Panc1 (cell line): Measurements from ENCODE around the gene WDR27. TPM values are rescaled to one million over a fixed set of nuclear protein-coding genes. Genes with fewer than 3 reads are reported as not detected.

Source experiments
- ATAC-seq: fragments of 200-7000 bp; cut with Tn5 transposase; 2 replicates; pipeline ENCODE4 v1.9.1; 2020; ENCODE audit warnings: mild to moderate bottlenecking, moderate library complexity
- BruUV-seq: library from RNA; stranded (reverse); fragments of 400-500 nt; replicated peaks from 2 replicates; lab custom pipeline; 2021; lab: Mats Ljungman, UMichigan
- CTCF ChIA-PET: fragments of 300-600 bp; sonication (Branson Sonifier 250); formaldehyde crosslinking; loops from one replicate; lab custom pipeline; 2022; ENCODE audit warnings: antibody characterized with exemption; lab: Charles Lee
- POLR2A ChIA-PET: fragments of 300-600 bp; sonication (Branson Sonifier 250); formaldehyde crosslinking; loops from one replicate; lab custom pipeline; 2022; ENCODE audit warnings: antibody characterized with exemption; lab: Charles Lee
- DNase-seq: peaks from one replicate; pipeline ENCODE4 v3.0.0-alpha.2; 2010; ENCODE audit warnings: low read depth, low spot score
- H3K27ac ChIP-seq: 2 replicates; pipeline ENCODE4 v1.5.1; 2011; ENCODE audit warnings: mild to moderate bottlenecking, low read length, inconsistent platforms
- H3K27me3 ChIP-seq: fragments of 200-500 bp; sonication (Bioruptor generic); 2 replicates; pipeline ENCODE4 v1.6.0; 2014; ENCODE audit warnings: low read length, inconsistent platforms; ENCODE audit not compliant: control insufficient read depth, insufficient read depth
- H3K36me3 ChIP-seq: fragments of 200-500 bp; sonication (Bioruptor generic); 2 replicates; pipeline ENCODE4 v1.5.1; 2014; ENCODE audit warnings: inconsistent platforms, mild to moderate bottlenecking, low read length, moderate library complexity; ENCODE audit not compliant: control insufficient read depth, insufficient read depth
- H3K4me1 ChIP-seq: 2 replicates; pipeline ENCODE4 v1.5.1; 2011; ENCODE audit warnings: inconsistent platforms, mild to moderate bottlenecking, low read length, moderate library complexity; ENCODE audit not compliant: control insufficient read depth, insufficient read depth
- H3K4me3 ChIP-seq, 2 experiments: 2 replicates each; pipeline ENCODE4 v1.5.1; 2011 to 2012; ENCODE audit warnings: low read depth in 2 of 2, low read length in 2 of 2, mild to moderate bottlenecking in 2 of 2, inconsistent platforms in 1 of 2, moderate library complexity in 1 of 2
- H3K9me3 ChIP-seq: fragments of 200-500 bp; sonication (Bioruptor generic); 2 replicates; pipeline ENCODE4 v1.5.1; 2014; ENCODE audit warnings: low read depth, mild to moderate bottlenecking, inconsistent platforms, low read length, moderate library complexity; ENCODE audit not compliant: control insufficient read depth, insufficient read depth
- POLR2AphosphoS5 ChIP-seq: IDR thresholded peaks from 2 replicates; pipeline ENCODE4 v1.6.1; 2012; ENCODE audit warnings: mild to moderate bottlenecking, low read depth, low read length, moderate library complexity
- SIN3A ChIP-seq: IDR thresholded peaks from 2 replicates; pipeline ENCODE4 v1.6.1; 2012; ENCODE audit warnings: low read depth, mild to moderate bottlenecking, low read length, moderate library complexity, borderline replicate concordance; ENCODE audit not compliant: insufficient read depth
- TCF7L2 ChIP-seq: IDR thresholded peaks from 2 replicates; pipeline ENCODE4 v1.6.1; 2011; ENCODE audit warnings: mild to moderate bottlenecking, low read depth, low read length, inconsistent platforms
- in situ Hi-C: cut with HindIII; loops from 2 replicates; pipeline ENCODE4 v1.10.0; 2016; ENCODE audit warnings: low sequenced_read_pairs, low pct_unique_long_range_greater_than_20kb
- intact Hi-C: fragments of 100-400 bp; cut with micrococcal nuclease; formaldehyde crosslinking; loops from one replicate; pipeline ENCODE4 v1.10.0; 2022; ENCODE audit not compliant: unreplicated experiment
- total RNA-seq: library from RNA; stranded (reverse); gene quantifications from one replicate; pipeline ENCODE4 v1.2.1, GENCODE V29; 2021; ENCODE audit not compliant: unreplicated experiment
- TF ChIP-seq, protein P1 (sequence below): fragments of 450-650 bp; IDR thresholded peaks from 2 replicates; pipeline ENCODE4 v1.5.1; 2017; ENCODE audit warnings: mild to moderate bottlenecking
- TF ChIP-seq, protein P2 (sequence below), 2 experiments: IDR thresholded peaks; 2 replicates each; pipeline ENCODE4 v1.6.1; 2011 to 2012; ENCODE audit warnings: low read depth in 2 of 2, control low read depth in 1 of 2, low read length in 1 of 2, mild to moderate bottlenecking in 1 of 2, moderate library complexity in 1 of 2; ENCODE audit not compliant: insufficient read depth in 1 of 2

The WDR27 gene
- total RNA-seq, 1 experiment from 2014 or later = 56.3 TPM

DNA sequence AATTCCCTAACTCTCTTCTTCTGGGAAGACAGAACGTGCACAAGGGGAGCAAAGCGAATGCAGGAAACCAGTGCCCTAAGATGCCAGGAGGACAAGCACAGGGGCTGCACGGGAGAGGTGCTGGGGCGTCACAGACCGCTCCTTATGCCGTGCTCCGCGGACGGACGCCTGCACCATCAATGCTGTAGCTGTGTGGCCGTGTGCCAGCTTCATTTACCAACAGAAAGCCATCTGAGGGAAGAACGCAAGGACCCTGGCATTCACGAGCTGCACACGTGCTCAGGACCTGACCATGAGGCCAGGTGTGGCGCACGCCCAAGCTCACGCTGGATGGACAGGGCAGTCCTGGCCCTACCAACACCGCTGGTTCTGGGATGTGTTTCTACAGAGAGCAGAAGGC lies 35.4 kb downstream of the WDR27 start:
- H3K36me3 ChIP-seq = peaks cover 15% of the 10 kb centered on the region
- CTCF ChIA-PET = no interaction called here
- no peak for TF ChIP-seq POLR2AphosphoS5
- no peak for TF ChIP-seq TCF7L2
- TF ChIP-seq, protein P1, sequence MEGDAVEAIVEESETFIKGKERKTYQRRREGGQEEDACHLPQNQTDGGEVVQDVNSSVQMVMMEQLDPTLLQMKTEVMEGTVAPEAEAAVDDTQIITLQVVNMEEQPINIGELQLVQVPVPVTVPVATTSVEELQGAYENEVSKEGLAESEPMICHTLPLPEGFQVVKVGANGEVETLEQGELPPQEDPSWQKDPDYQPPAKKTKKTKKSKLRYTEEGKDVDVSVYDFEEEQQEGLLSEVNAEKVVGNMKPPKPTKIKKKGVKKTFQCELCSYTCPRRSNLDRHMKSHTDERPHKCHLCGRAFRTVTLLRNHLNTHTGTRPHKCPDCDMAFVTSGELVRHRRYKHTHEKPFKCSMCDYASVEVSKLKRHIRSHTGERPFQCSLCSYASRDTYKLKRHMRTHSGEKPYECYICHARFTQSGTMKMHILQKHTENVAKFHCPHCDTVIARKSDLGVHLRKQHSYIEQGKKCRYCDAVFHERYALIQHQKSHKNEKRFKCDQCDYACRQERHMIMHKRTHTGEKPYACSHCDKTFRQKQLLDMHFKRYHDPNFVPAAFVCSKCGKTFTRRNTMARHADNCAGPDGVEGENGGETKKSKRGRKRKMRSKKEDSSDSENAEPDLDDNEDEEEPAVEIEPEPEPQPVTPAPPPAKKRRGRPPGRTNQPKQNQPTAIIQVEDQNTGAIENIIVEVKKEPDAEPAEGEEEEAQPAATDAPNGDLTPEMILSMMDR = no peak
- TF ChIP-seq SIN3A = no peak
- TF ChIP-seq, protein P2, sequence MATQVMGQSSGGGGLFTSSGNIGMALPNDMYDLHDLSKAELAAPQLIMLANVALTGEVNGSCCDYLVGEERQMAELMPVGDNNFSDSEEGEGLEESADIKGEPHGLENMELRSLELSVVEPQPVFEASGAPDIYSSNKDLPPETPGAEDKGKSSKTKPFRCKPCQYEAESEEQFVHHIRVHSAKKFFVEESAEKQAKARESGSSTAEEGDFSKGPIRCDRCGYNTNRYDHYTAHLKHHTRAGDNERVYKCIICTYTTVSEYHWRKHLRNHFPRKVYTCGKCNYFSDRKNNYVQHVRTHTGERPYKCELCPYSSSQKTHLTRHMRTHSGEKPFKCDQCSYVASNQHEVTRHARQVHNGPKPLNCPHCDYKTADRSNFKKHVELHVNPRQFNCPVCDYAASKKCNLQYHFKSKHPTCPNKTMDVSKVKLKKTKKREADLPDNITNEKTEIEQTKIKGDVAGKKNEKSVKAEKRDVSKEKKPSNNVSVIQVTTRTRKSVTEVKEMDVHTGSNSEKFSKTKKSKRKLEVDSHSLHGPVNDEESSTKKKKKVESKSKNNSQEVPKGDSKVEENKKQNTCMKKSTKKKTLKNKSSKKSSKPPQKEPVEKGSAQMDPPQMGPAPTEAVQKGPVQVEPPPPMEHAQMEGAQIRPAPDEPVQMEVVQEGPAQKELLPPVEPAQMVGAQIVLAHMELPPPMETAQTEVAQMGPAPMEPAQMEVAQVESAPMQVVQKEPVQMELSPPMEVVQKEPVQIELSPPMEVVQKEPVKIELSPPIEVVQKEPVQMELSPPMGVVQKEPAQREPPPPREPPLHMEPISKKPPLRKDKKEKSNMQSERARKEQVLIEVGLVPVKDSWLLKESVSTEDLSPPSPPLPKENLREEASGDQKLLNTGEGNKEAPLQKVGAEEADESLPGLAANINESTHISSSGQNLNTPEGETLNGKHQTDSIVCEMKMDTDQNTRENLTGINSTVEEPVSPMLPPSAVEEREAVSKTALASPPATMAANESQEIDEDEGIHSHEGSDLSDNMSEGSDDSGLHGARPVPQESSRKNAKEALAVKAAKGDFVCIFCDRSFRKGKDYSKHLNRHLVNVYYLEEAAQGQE (IDR thresholded peaks at IDR 0.05; ENCODE audit: insufficient read depth in 1 of 2, low read depth in 2 of 2, low read length in 1 of 2) = no peak

DNA sequence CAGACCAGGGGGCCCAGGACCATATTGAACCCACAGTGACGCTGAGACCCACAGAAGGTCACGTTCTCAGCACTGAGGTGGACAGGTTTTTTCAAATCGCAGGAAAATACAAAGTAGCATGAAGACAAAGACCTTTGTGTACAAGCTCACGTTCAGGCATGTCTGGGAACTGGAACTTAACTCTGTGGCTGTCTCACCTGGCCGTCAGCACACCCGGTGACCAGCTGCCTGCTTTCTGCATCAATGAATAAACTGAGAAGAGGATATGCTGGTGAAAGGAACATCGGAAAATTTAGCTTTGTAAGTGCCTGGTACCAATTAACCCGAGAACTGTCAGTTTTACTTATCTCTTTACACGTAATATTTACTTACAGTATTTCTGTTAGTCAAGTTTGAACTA lies 36.5 kb downstream of the WDR27 start:
- peaks cover 15% of the 10 kb centered on the region for H3K36me3 ChIP-seq
- in situ Hi-C loops = no loop called here
- POLR2A ChIA-PET = no interaction called here
- H3K27me3 ChIP-seq = no peaks in the 10 kb centered on the region
- no peak for TF ChIP-seq POLR2AphosphoS5
- no peak for TF ChIP-seq SIN3A
- TF ChIP-seq TCF7L2 = no peak
- TF ChIP-seq, protein P2 (IDR thresholded peaks at IDR 0.05; ENCODE audit: insufficient read depth in 1 of 2, low read depth in 2 of 2, low read length in 1 of 2) = no peak
- TF ChIP-seq, protein P1 = no peak
- BruUV-seq = no TSS peak
- H3K27ac ChIP-seq = no peak overlapping the region
- DNase-seq = no peak
- no peaks in the 10 kb centered on the region for H3K9me3 ChIP-seq
- intact Hi-C loops = no loop called here
- no peaks in the 10 kb centered on the region for H3K4me1 ChIP-seq
- H3K4me3 ChIP-seq = no peak overlapping the region
- CTCF ChIA-PET = interaction anchor here (0.7 kb wide), 1 partner anchor 220 kb away, joined by 3 read pairs; no protein-coding TSS in a partner anchor
- no peak for ATAC-seq

More for the DNA sequence above, 35.4 kb downstream of the WDR27 start:
- no peaks in the 10 kb centered on the region for H3K9me3 ChIP-seq
- in situ Hi-C loops (no loop called here), intact Hi-C loops (no loop called here)
- H3K27ac ChIP-seq = no peak overlapping the region
- BruUV-seq = no TSS peak
- H3K4me3 ChIP-seq = no peak overlapping the region
- no peaks in the 10 kb centered on the region for H3K27me3 ChIP-seq
- ATAC-seq = no peak
- no peak for DNase-seq
- no peaks in the 10 kb centered on the region for H3K4me1 ChIP-seq
- POLR2A ChIA-PET = no interaction called here
